Naive thymus-derived CD4-positive, alpha-beta T cell (primary cell): ENCODE data around the gene GPN1. TPM values are rescaled to one million over a fixed set of nuclear protein-coding genes. Genes with fewer than 3 reads are reported as not detected.
"Not testable (repeated sequence)": the region's sequence is repeated elsewhere in the genome, so short reads cannot be mapped to it uniquely, and the experiment has no call there.

Experiments
- ATAC-seq: fragments of 150-1000 bp; cut with Tn5 transposase; 2 replicates; pipeline ENCODE4 v1.10.0; 2021; ENCODE audit warnings: mild to moderate bottlenecking, moderate library complexity
- CTCF ChIA-PET: fragments of 350-600 bp; sonication (Branson Sonifier 250); formaldehyde crosslinking; loops from one replicate; lab custom pipeline; 2021; ENCODE audit warnings: antibody characterized with exemption; lab: Charles Lee
- POLR2A ChIA-PET: fragments of 350-600 bp; sonication (Branson Sonifier 250); formaldehyde crosslinking; loops from one replicate; lab custom pipeline; 2021; ENCODE audit warnings: antibody characterized with exemption, inconsistent platforms; lab: Charles Lee
- DNase-seq, 9 donors: peaks; one replicate each; pipeline versions ENCODE4 v3.0.0 to v3.0.0-alpha.2; 2020 to 2022; ENCODE audit warnings: mixed read lengths in 1 of 9
- H3K27ac ChIP-seq: one replicate; pipeline ENCODE4 v1.7.0; 2013; ENCODE audit warnings: mild to moderate bottlenecking, low read depth, low read length, moderate library complexity
- H3K27me3 ChIP-seq, 2 donors: one replicate each; pipeline ENCODE4 v1.7.0; 2013; ENCODE audit warnings: low read length in 2 of 2, mild to moderate bottlenecking in 2 of 2, moderate library complexity in 2 of 2; ENCODE audit not compliant: control insufficient read depth in 2 of 2, insufficient read depth in 2 of 2
- H3K36me3 ChIP-seq, 3 experiments: 1 replicate in 2 of 3; 2 replicates in 1 of 3; pipeline ENCODE4 v1.7.0; 2013; ENCODE audit warnings: low read length in 3 of 3, mild to moderate bottlenecking in 3 of 3, moderate library complexity in 1 of 3; ENCODE audit not compliant: insufficient read depth in 3 of 3, control insufficient read depth in 2 of 3
- H3K4me1 ChIP-seq, 2 donors: one replicate each; pipeline ENCODE4 v1.7.0; 2013; ENCODE audit warnings: low read length in 2 of 2, mild to moderate bottlenecking in 2 of 2, moderate library complexity in 1 of 2; ENCODE audit not compliant: control insufficient read depth in 2 of 2, insufficient read depth in 2 of 2
- H3K4me3 ChIP-seq: 2 replicates; pipeline ENCODE4 v1.7.0; 2013; ENCODE audit warnings: mild to moderate bottlenecking, low read length
- H3K9me3 ChIP-seq, 3 experiments: 1 replicate in 2 of 3; 2 replicates in 1 of 3; pipeline ENCODE4 v1.7.0; 2013; ENCODE audit warnings: low read length in 3 of 3; ENCODE audit not compliant: control insufficient read depth in 2 of 3
- H3K27ac Mint-ChIP-seq, 9 donors: one replicate each; pipeline ENCODE4 v1.8.0; 2020 to 2022; ENCODE audit warnings: mixed read lengths in 9 of 9, mild to moderate bottlenecking in 8 of 9, moderate library complexity in 5 of 9, inconsistent platforms in 2 of 9
- H3K27me3 Mint-ChIP-seq, 5 donors: one replicate each; pipeline ENCODE4 v1.8.0; 2021 to 2022; ENCODE audit warnings: mixed read lengths in 5 of 5, mild to moderate bottlenecking in 1 of 5
- H3K36me3 Mint-ChIP-seq, 5 donors: one replicate each; pipeline ENCODE4 v1.8.0; 2020 to 2022; ENCODE audit warnings: mixed read lengths in 5 of 5, mild to moderate bottlenecking in 3 of 5, inconsistent platforms in 1 of 5
- H3K4me1 Mint-ChIP-seq, 7 donors: one replicate each; pipeline ENCODE4 v1.8.0; 2020 to 2022; ENCODE audit warnings: mixed read lengths in 7 of 7, mild to moderate bottlenecking in 3 of 7, inconsistent platforms in 1 of 7
- H3K4me3 Mint-ChIP-seq, 10 donors: one replicate each; pipeline ENCODE4 v1.8.0; 2020 to 2022; ENCODE audit warnings: mild to moderate bottlenecking in 10 of 10, mixed read lengths in 10 of 10, moderate library complexity in 6 of 10, inconsistent platforms in 2 of 10
- H3K9me3 Mint-ChIP-seq, 11 donors: one replicate each; pipeline ENCODE4 v1.8.0; 2020 to 2022; ENCODE audit warnings: mixed read lengths in 11 of 11, mild to moderate bottlenecking in 4 of 11, inconsistent platforms in 1 of 11, moderate library complexity in 1 of 11
- intact Hi-C, 2 donors: fragments of 100-400 bp; cut with micrococcal nuclease; formaldehyde crosslinking; loops; one replicate each; pipeline ENCODE4 v1.15.1; 2023
- polyA plus RNA-seq, 2 donors: library from polyadenylated mRNA; unstranded; fragments of 300-500 nt; fragmentation: Illumina TruSeq; gene quantifications; one replicate each; pipeline ENCODE4 v1.2.3, GENCODE V29; 2021
- total RNA-seq, 6 experiments: library from RNA in 5 of 6; stranded (reverse) in 5 of 6; gene quantifications; 1 replicate in 5 of 6; 2 replicates in 1 of 6; pipeline ENCODE4 v1.2.3 and lab custom pipeline; 2021 to 2026

GPN1 gene
- total and polyA plus RNA-seq, 7 experiments from 2014 or later: 27.8 to 73.6 (median 32.4) TPM

DNA sequence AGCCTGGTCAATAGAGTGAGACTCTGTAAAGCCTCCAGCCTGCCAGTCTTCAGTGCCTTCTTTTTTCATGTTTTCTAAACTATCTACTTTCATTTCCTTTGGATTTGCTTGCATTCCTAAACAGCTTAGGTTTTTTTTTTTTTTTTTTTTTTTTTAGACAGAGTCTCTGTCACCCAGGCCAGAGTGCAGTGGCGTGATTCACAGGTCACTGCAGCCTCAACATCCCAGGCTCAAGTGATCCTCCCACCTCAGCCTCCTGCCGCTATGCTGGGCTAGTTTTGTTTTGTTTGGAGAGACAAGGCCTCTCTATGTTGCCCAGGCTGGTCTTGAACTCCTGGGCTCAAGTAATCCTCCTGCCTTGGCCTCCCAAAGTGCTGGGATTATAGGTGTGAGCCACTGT lies 1.4 kb downstream of the GPN1 start:
- Mint-ChIP-seq H3K4me3 (peak overlapping the region in 4 of 10 donors; percentile 23 to 39 (median 29)), H3K4me1 (peaks cover 6 to 33% (median 28%) of the 10 kb centered on the region in 7 donors), H3K27ac (peak overlapping the region in 1 of 9 donors; percentile 32), H3K36me3 (peaks cover 10 to 34% (median 27%) of the 10 kb centered on the region in 5 donors)
- ATAC-seq, H3K9me3 ChIP-seq, DNase-seq, H3K9me3 Mint-ChIP-seq, intact Hi-C loops, CTCF ChIA-PET, H3K4me3 ChIP-seq, H3K27ac ChIP-seq, H3K27me3 ChIP-seq, H3K27me3 Mint-ChIP-seq: not testable (repeated sequence)
- H3K36me3 ChIP-seq: peaks cover 19 to 44% (median 20%) of the 10 kb centered on the region in 3 experiments
- POLR2A ChIA-PET: interaction anchor here (1.1 kb wide), 1 partner anchor 580 kb away, joined by 3 read pairs; no protein-coding TSS in a partner anchor
- peaks cover 11 to 13% of the 10 kb centered on the region in 2 donors for H3K4me1 ChIP-seq

DNA sequence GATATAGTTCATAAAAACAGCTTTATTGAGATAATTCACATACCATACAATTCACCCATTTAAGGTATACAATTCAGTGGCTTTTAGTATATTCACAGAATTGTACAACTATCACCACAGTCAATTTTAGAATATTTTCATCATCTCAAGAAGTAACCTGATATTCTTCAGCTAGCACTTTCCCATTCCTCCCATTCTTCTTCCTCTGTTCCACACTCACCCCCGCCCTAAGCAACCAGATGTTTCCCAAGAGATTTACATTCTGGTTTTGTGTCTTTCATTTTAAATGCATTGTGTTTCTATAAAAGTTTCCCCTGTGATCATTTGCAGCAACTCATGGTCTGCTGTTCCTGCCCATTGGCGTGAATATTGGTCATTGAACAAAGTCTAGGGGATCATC lies 5.4 kb downstream of the GPN1 start:
- POLR2A ChIA-PET: interaction anchor here (2.6 kb wide), 1 partner anchor 29 kb away, joined by 9 read pairs; the partner anchor contains the start of genes SLC4A1AP and SUPT7L
- ATAC-seq (no peak), DNase-seq (no peak)
- H3K9me3 Mint-ChIP-seq: peaks cover 0 to 1% (median 0%) of the 10 kb centered on the region in 11 donors
- H3K9me3 ChIP-seq: no peaks in the 10 kb centered on the region
- H3K36me3 Mint-ChIP-seq: peaks cover 25 to 58% (median 38%) of the 10 kb centered on the region in 5 donors
- H3K4me3 Mint-ChIP-seq: no peak overlapping the region
- H3K27ac Mint-ChIP-seq: no peak overlapping the region
- H3K4me1 ChIP-seq: peaks cover 5 to 20% of the 10 kb centered on the region in 2 donors
- H3K27me3 ChIP-seq: no peaks in the 10 kb centered on the region
- no peak overlapping the region for H3K4me3 ChIP-seq
- CTCF ChIA-PET: no interaction called here
- peaks cover 24 to 66% (median 34%) of the 10 kb centered on the region in 3 experiments for H3K36me3 ChIP-seq
- H3K27ac ChIP-seq: no peak overlapping the region
- peaks cover 7 to 38% (median 23%) of the 10 kb centered on the region in 7 donors for H3K4me1 Mint-ChIP-seq
- intact Hi-C loops: no loop called here
- H3K27me3 Mint-ChIP-seq: no peaks in the 10 kb centered on the region

DNA sequence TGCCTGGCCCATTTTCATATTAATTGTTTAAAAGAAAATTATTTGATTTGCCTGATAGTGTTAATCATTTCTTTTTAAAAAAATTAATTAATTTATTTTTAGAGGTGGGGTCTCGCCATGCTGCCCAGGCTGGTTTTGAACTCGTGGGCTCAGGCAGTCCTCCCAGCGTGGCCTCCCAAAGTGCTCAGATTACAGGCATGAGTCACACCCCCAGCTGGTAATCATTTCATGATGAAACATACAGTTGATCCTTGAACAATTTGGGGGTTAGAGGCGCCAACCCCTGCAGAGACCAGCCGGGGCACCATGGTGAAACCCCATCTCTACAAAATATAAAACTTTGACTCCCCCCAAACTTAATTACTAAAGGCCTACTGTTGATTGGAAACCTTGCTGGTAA lies 7.9 kb downstream of the GPN1 start:
- Mint-ChIP-seq H3K36me3 (peaks cover 25 to 63% (median 42%) of the 10 kb centered on the region in 5 donors), H3K4me1 (peaks cover 7 to 21% (median 15%) of the 10 kb centered on the region in 7 donors), H3K27me3 (no peaks in the 10 kb centered on the region), H3K9me3 (peaks cover 0 to 1% (median 0%) of the 10 kb centered on the region in 11 donors), H3K4me3 (no peak overlapping the region), H3K27ac (peak overlapping the region in 1 of 9 donors; percentile 45)
- no peaks in the 10 kb centered on the region for H3K9me3 ChIP-seq
- DNase-seq: no peak
- H3K4me3 ChIP-seq: no peak overlapping the region
- peaks cover 34 to 74% (median 37%) of the 10 kb centered on the region in 3 experiments for H3K36me3 ChIP-seq
- no peaks in the 10 kb centered on the region for H3K27me3 ChIP-seq
- peaks cover 0 to 13% of the 10 kb centered on the region in 2 donors for H3K4me1 ChIP-seq
- intact Hi-C loops: no loop called here
- ChIA-PET POLR2A (interaction anchor here (0.9 kb wide), 1 partner anchor 27 kb away, joined by 4 read pairs; no protein-coding TSS in a partner anchor), CTCF (no interaction called here)
- H3K27ac ChIP-seq: no peak overlapping the region
- ATAC-seq: no peak

DNA sequence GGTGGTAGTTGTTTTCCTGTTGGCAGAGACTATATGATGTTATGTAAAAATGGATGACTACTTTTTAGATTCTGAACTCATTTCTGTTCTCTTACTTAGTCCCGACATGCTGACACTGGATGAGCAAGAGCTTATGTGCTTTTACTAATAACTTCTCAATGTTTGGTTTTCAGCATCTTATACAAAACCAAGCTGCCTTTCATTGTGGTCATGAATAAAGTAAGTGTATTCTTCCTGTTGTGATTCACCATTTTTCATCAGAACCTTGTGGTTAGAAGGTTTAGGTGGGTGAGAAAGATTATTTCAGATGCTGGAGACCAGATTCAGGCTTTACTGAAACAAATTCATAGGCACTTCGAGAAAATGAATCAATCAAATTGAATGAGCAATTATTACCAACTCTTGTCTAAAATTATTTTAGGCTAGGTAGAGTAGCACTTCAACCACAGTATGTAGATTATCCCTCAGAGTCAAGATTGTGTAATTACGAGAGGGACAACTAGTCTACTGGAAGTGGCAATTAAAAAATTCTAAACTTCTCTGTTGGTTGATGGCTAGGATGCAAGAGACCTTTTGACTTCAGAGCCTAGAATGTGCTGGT lies 9.3 kb downstream of the GPN1 start:
- Histone ChIP-seq H3K27me3 (no peaks in the 10 kb centered on the region), H3K4me3 (no peak overlapping the region), H3K4me1 (peaks cover 0 to 13% of the 10 kb centered on the region in 2 donors), H3K36me3 (peaks cover 30 to 72% (median 37%) of the 10 kb centered on the region in 3 experiments), H3K9me3 (no peaks in the 10 kb centered on the region), H3K27ac (no peak overlapping the region)
- ChIA-PET POLR2A (interaction anchor here (0.9 kb wide), 1 partner anchor 26 kb away, joined by 3 read pairs; the partner anchor contains the start of genes SLC4A1AP and SUPT7L), CTCF (no interaction called here)
- Mint-ChIP-seq H3K27me3 (no peaks in the 10 kb centered on the region), H3K27ac (peak overlapping the region in 3 of 9 donors; percentile 54 to 84 (median 68)), H3K36me3 (peaks cover 20 to 59% (median 41%) of the 10 kb centered on the region in 5 donors), H3K4me3 (peak overlapping the region in 1 of 10 donors; percentile 72), H3K4me1 (peaks cover 0 to 18% (median 9%) of the 10 kb centered on the region in 7 donors), H3K9me3 (peaks cover 0 to 1% (median 0%) of the 10 kb centered on the region in 11 donors)
- ATAC-seq (peak; percentile 27), DNase-seq (no peak)
- intact Hi-C loops: no loop called here

DNA sequence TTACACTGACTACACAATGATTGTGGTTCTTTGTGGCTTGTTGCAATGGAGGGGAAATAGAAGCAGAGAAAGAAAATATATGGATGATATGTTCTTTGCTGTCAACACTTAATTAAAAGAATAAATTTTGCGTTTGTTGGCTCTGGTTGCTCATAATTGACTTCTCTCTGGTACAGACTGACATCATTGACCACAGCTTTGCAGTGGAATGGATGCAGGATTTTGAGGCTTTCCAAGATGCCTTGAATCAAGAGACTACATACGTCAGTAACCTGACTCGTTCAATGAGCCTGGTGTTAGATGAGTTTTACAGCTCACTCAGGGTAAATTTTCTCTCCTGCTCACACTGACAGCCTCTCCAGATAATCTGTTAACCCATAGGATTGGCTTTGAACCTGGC lies 9.9 kb downstream of the GPN1 start:
- Histone ChIP-seq H3K9me3 (no peaks in the 10 kb centered on the region), H3K4me1 (peaks cover 0 to 13% of the 10 kb centered on the region in 2 donors), H3K27me3 (no peaks in the 10 kb centered on the region), H3K27ac (no peak overlapping the region), H3K4me3 (no peak overlapping the region), H3K36me3 (peaks cover 30 to 72% (median 37%) of the 10 kb centered on the region in 3 experiments)
- DNase-seq: no peak
- peaks cover 0 to 18% (median 9%) of the 10 kb centered on the region in 7 donors for H3K4me1 Mint-ChIP-seq
- peaks cover 0 to 1% (median 0%) of the 10 kb centered on the region in 11 donors for H3K9me3 Mint-ChIP-seq
- no peak for ATAC-seq
- H3K36me3 Mint-ChIP-seq: peaks cover 20 to 57% (median 41%) of the 10 kb centered on the region in 5 donors
- intact Hi-C loops: no loop called here
- no peak overlapping the region for H3K4me3 Mint-ChIP-seq
- CTCF ChIA-PET: no interaction called here
- H3K27me3 Mint-ChIP-seq: no peaks in the 10 kb centered on the region
- peak overlapping the region in 3 of 9 donors; percentile 38 to 84 (median 54) for H3K27ac Mint-ChIP-seq
- POLR2A ChIA-PET: interaction anchor here (0.9 kb wide), 1 partner anchor 25 kb away, joined by 3 read pairs; the partner anchor contains the start of genes SLC4A1AP and SUPT7L

DNA sequence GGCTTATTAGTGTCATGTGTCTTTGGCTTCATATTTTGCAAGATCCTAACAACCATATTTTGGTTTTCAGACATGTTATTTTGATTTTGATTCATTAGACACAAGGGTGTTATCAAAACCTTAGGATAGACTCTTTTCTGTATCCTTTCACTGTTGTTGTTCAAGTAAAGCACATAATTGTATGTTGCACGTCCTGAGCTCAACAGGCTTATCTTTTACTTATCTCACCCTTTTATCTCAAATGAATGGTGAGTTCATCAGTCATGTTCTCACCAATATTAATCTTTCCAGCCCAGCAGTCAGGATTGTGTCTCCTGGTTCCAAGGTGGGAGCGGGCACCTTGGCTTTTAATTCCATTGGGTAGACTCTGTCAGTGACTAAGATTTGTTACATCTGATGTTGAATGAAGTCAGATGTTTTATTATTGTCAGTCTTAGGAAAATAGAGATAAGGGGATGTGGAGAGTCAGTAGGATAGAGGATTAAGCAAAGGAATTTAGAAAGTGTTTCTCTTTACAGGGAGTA lies 11.9 kb downstream of the GPN1 start:
- ATAC-seq (no peak), DNase-seq (no peak)
- no peak overlapping the region for H3K27ac ChIP-seq
- no peaks in the 10 kb centered on the region for H3K27me3 ChIP-seq
- Mint-ChIP-seq H3K27me3 (no peaks in the 10 kb centered on the region), H3K4me3 (no peak overlapping the region), H3K9me3 (no peaks in the 10 kb centered on the region), H3K4me1 (peaks cover 0 to 16% (median 0%) of the 10 kb centered on the region in 7 donors), H3K36me3 (peaks cover 12 to 43% (median 25%) of the 10 kb centered on the region in 5 donors), H3K27ac (no peak overlapping the region)
- H3K4me1 ChIP-seq: peaks cover 0 to 13% of the 10 kb centered on the region in 2 donors
- peaks cover 22 to 65% (median 26%) of the 10 kb centered on the region in 3 experiments for H3K36me3 ChIP-seq
- H3K4me3 ChIP-seq: no peak overlapping the region
- POLR2A ChIA-PET: no interaction called here
- CTCF ChIA-PET: no interaction called here
- intact Hi-C loops: no loop called here
- H3K9me3 ChIP-seq: no peaks in the 10 kb centered on the region
